ENCODE measurements around the gene TMEM271. TPM values are rescaled to one million over a fixed set of nuclear protein-coding genes. Genes with fewer than 3 reads are reported as not detected.

Gene TMEM271
- total RNA-seq, 2 donors from 2014 or later: not detected

- Mint-ChIP-seq H3K9me3 (peaks cover 0 to 5% of the 10 kb centered on the region in 2 donors), H3K27ac (no peak overlapping the region), H3K4me1 (ENCODE audit: low read depth) (no peaks in the 10 kb centered on the region), H3K36me3 (ENCODE audit: insufficient read depth in 2 of 2) (peaks cover 13 to 33% of the 10 kb centered on the region in 2 donors), H3K4me3 (no peak overlapping the region), H3K27me3 (ENCODE audit: low read depth) (no peaks in the 10 kb centered on the region)
- no peak for DNase-seq
- ATAC-seq (replicated peaks in 1 of 2): no peak
These were observed 47.8 kb downstream of the TMEM271 start for GRCh38 chr4:528296-528695.

GRCh38 chr4:526971-527460 lies 49.1 kb downstream of the TMEM271 start:
- ATAC-seq (replicated peaks in 1 of 2) (no peak), DNase-seq (no peak)
- no peak overlapping the region for H3K4me3 Mint-ChIP-seq
- H3K9me3 Mint-ChIP-seq: no peaks in the 10 kb centered on the region
- H3K27ac Mint-ChIP-seq: no peak overlapping the region
- H3K36me3 Mint-ChIP-seq (ENCODE audit: insufficient read depth in 2 of 2): peaks cover 7 to 32% of the 10 kb centered on the region in 2 donors
- H3K4me1 Mint-ChIP-seq (ENCODE audit: low read depth): no peaks in the 10 kb centered on the region
- no peaks in the 10 kb centered on the region for H3K27me3 Mint-ChIP-seq (ENCODE audit: low read depth)

- Mint-ChIP-seq H3K27ac (no peak overlapping the region), H3K4me1 (ENCODE audit: low read depth) (no peaks in the 10 kb centered on the region), H3K4me3 (no peak overlapping the region), H3K36me3 (ENCODE audit: insufficient read depth in 2 of 2) (peaks cover 6 to 37% of the 10 kb centered on the region in 2 donors), H3K27me3 (ENCODE audit: low read depth) (no peaks in the 10 kb centered on the region), H3K9me3 (no peaks in the 10 kb centered on the region)
- DNase-seq: no peak
- no peak for ATAC-seq (replicated peaks in 1 of 2)
These were observed 49.7 kb downstream of the TMEM271 start for GRCh38 chr4:526189-526909.

- Mint-ChIP-seq H3K9me3 (no peaks in the 10 kb centered on the region), H3K4me1 (ENCODE audit: low read depth) (no peaks in the 10 kb centered on the region), H3K27ac (no peak overlapping the region), H3K27me3 (ENCODE audit: low read depth) (no peaks in the 10 kb centered on the region), H3K4me3 (no peak overlapping the region), H3K36me3 (ENCODE audit: insufficient read depth in 2 of 2) (peaks cover 6 to 37% of the 10 kb centered on the region in 2 donors)
- ATAC-seq (replicated peaks in 1 of 2) (no peak), DNase-seq (no peak)
These were observed 50.4 kb downstream of the TMEM271 start for GRCh38 chr4:525660-526059.

- Mint-ChIP-seq H3K9me3 (no peaks in the 10 kb centered on the region), H3K4me1 (ENCODE audit: low read depth) (no peaks in the 10 kb centered on the region), H3K36me3 (ENCODE audit: insufficient read depth in 2 of 2) (peaks cover 8 to 40% of the 10 kb centered on the region in 2 donors), H3K27me3 (ENCODE audit: low read depth) (no peaks in the 10 kb centered on the region), H3K27ac (no peak overlapping the region), H3K4me3 (no peak overlapping the region)
- ATAC-seq (replicated peaks in 1 of 2) (no peak), DNase-seq (no peak)
These were observed 51.9 kb downstream of the TMEM271 start for GRCh38 chr4:524196-524595.

Other genes with a start within 250 kb of the TMEM271 start
- gene ZNF141, start 238.5 kb downstream of the TMEM271 start, total RNA-seq: 10 to 100 TPM; 31.6 to 32.0 TPM
- gene ZNF721, start 77.1 kb downstream of the TMEM271 start, total RNA-seq: 10 to 100 TPM; 45.8 to 46.8 TPM
- 10 to 100 TPM; 64.8 to 80.8 TPM for gene PIGG, start 77.1 kb downstream of the TMEM271 start, total RNA-seq
- gene PDE6B, start 49.3 kb upstream of the TMEM271 start, total RNA-seq: 10 to 100 TPM; 14.0 to 18.9 TPM
- 100 to 1,000 TPM; 108 to 125 TPM for gene ATP5ME, start 98.0 kb upstream of the TMEM271 start, total RNA-seq
- gene MYL5, start 98.2 kb upstream of the TMEM271 start, total RNA-seq: 10 to 100 TPM; 21.3 TPM
- gene SLC49A3, start 112.9 kb upstream of the TMEM271 start, total RNA-seq: under 1 TPM; 0.29 to 0.37 TPM
- gene PCGF3, start 129.5 kb upstream of the TMEM271 start, total RNA-seq: 10 to 100 TPM; 31.5 to 35.5 TPM
- 1 to 10 TPM; 1.3 to 1.9 TPM for gene CPLX1, start 249.8 kb upstream of the TMEM271 start, total RNA-seq

All from activated T-cell treated with anti-CD3 and anti-CD28 coated beads, Interleukin-2, amount 50 U/mL, for 72 hours (primary cell).